Keratinocyte (primary cell): ENCODE measurements around the gene RIOK2.

ENCODE experiments used
- CTCF ChIP-seq, 3 experiments: IDR thresholded peaks in 1 of 3; conservative IDR thresholded peaks in 1 of 3; optimal IDR thresholded peaks in 1 of 3; 2 replicates in 2 of 3; 3 replicates in 1 of 3; pipeline versions ENCODE3 to v1.5.1; 2011; ENCODE audit warnings: low read length in 3 of 3, mild to moderate bottlenecking in 3 of 3, moderate library complexity in 2 of 3, control low read depth in 1 of 3, inconsistent platforms in 1 of 3; ENCODE audit not compliant: insufficient read depth in 2 of 3; ENCODE audit errors: extremely low read depth in 1 of 3
- EZH2 ChIP-seq: IDR thresholded peaks from one replicate; pipeline ENCODE4 v1.6.1; 2012; ENCODE audit warnings: inconsistent platforms, mild to moderate bottlenecking, low read length, moderate library complexity

GRCh38 chr5:97121848-97122247, 61.2 kb downstream of the RIOK2 start:
- TF ChIP-seq CTCF (optimal IDR thresholded peaks at IDR 0.05 in 1 of 3, IDR thresholded peaks at IDR 0.05 in 1 of 3, conservative IDR thresholded peaks at IDR 0.05 in 1 of 3; ENCODE audit: extremely low read depth in 1 of 3, insufficient read depth in 2 of 3, low read length in 3 of 3) (no peak), EZH2 (no peak)
